K562 (cell line): ENCODE data around the gene OGDH. TPM values are rescaled to one million over a fixed set of nuclear protein-coding genes. Genes with fewer than 3 reads are reported as not detected.

Source experiments
- ARID3B ChIP-seq: fragments of 250-450 bp; sonication (Bioruptor Pico); IDR thresholded peaks from 2 replicates; pipeline ENCODE4 v1.4.0; 2020; ENCODE audit warnings: borderline replicate concordance
- ATF3 ChIP-seq, 2 experiments: fragments of 450-650 bp in 1 of 2; sonication (generic) in 1 of 2; formaldehyde crosslinking in 1 of 2; IDR thresholded peaks in 1 of 2; conservative IDR thresholded peaks in 1 of 2; 2 replicates each; pipeline versions ENCODE4 v1.6.1 to v1.8.1; 2016 to 2023; ENCODE audit warnings: mild to moderate bottlenecking in 2 of 2, moderate library complexity in 2 of 2, inconsistent platforms in 1 of 2, missing genetic modification reagents in 1 of 2
- HDAC2 ChIP-seq: fragments of 450-650 bp; IDR thresholded peaks from 2 replicates; pipeline ENCODE4 v1.6.1; 2016; ENCODE audit warnings: mild to moderate bottlenecking
- HNRNPLL ChIP-seq: fragments of 200-400 bp; formaldehyde crosslinking; IDR thresholded peaks from 2 replicates; pipeline ENCODE4 v1.6.1; 2017; ENCODE audit warnings: low read length, low read depth, mild to moderate bottlenecking; ENCODE audit not compliant: poor library complexity, severe bottlenecking
- MAFF ChIP-seq: IDR thresholded peaks from 2 replicates; pipeline ENCODE4 v1.6.1; 2012; ENCODE audit warnings: low read length, improper control_type of control experiment
- NFE2L1 ChIP-seq: fragments of 450-650 bp; IDR thresholded peaks from 2 replicates; pipeline ENCODE4 v1.6.1; 2016; ENCODE audit warnings: missing genetic modification characterization, low read depth, mild to moderate bottlenecking, missing compliant biosample characterization, moderate library complexity, borderline replicate concordance
- NR2C2 ChIP-seq, 2 experiments: fragments of 200-800 bp in 1 of 2; sonication (Bioruptor generic) in 1 of 2; sonication (generic) in 1 of 2; formaldehyde crosslinking in 1 of 2; IDR thresholded peaks; 2 replicates each; pipeline versions ENCODE4 v1.6.1 to v1.8.0; 2016 to 2022; ENCODE audit warnings: mild to moderate bottlenecking in 1 of 2, missing compliant biosample characterization in 1 of 2, missing genetic modification characterization in 1 of 2, missing genetic modification reagents in 1 of 2
- NR4A1 ChIP-seq, 2 experiments: fragments of 250-450 bp in 1 of 2; fragments of 450-650 bp in 1 of 2; sonication (Bioruptor Pico) in 1 of 2; IDR thresholded peaks; 2 replicates each; pipeline versions ENCODE4 v1.4.0 to v1.6.1; 2016 to 2020; ENCODE audit warnings: mild to moderate bottlenecking in 2 of 2, missing compliant biosample characterization in 1 of 2, missing genetic modification characterization in 1 of 2, moderate library complexity in 1 of 2
- PCBP1 ChIP-seq: fragments of 200-400 bp; formaldehyde crosslinking; IDR thresholded peaks from 2 replicates; pipeline ENCODE4 v1.6.1; 2018; ENCODE audit warnings: mild to moderate bottlenecking, low read depth, low read length; ENCODE audit not compliant: poor library complexity, severe bottlenecking
- PHTF2 ChIP-seq: fragments of 250-450 bp; sonication (Bioruptor Pico); IDR thresholded peaks from 2 replicates; pipeline ENCODE4 v1.5.0; 2021; ENCODE audit warnings: mild to moderate bottlenecking
- POLR2A ChIP-seq: fragments of 450-650 bp; conservative IDR thresholded peaks from 2 replicates; pipeline ENCODE4 v1.6.1; 2016
- POLR2H ChIP-seq: IDR thresholded peaks from 2 replicates; pipeline ENCODE4 v1.6.1; 2016; ENCODE audit warnings: missing genetic modification characterization, low read depth, mild to moderate bottlenecking, control low read depth, missing compliant biosample characterization, moderate library complexity
- STAG1 ChIP-seq: sonication (generic); formaldehyde crosslinking; IDR thresholded peaks from 2 replicates; pipeline ENCODE4 v1.5.0; 2020; ENCODE audit warnings: missing genetic modification reagents, borderline replicate concordance
- TEAD1 ChIP-seq, 2 experiments: fragments of 450-650 bp in 1 of 2; sonication (generic) in 1 of 2; formaldehyde crosslinking; IDR thresholded peaks; 2 replicates each; pipeline versions ENCODE4 v1.4.0 to v1.8.0; 2020 to 2022; ENCODE audit warnings: mild to moderate bottlenecking in 2 of 2, missing genetic modification reagents in 1 of 2
- ZBTB26 ChIP-seq: fragments of 450-650 bp; formaldehyde crosslinking; IDR thresholded peaks from 2 replicates; pipeline ENCODE4 v1.4.0; 2022; ENCODE audit warnings: missing genetic modification characterization
- ZNF133 ChIP-seq: fragments of 250-450 bp; sonication (Bioruptor Pico); IDR thresholded peaks from 2 replicates; pipeline ENCODE4 v1.4.0; 2020; ENCODE audit warnings: mild to moderate bottlenecking
- ZNF140 ChIP-seq: fragments of 250-450 bp; sonication (Bioruptor Pico); IDR thresholded peaks from 2 replicates; pipeline ENCODE4 v1.8.0; 2021; ENCODE audit warnings: moderate library complexity, mild to moderate bottlenecking, inconsistent platforms
- ZNF253 ChIP-seq: fragments of 250-450 bp; sonication (Bioruptor Pico); conservative IDR thresholded peaks from 2 replicates; pipeline ENCODE4 v1.6.1; 2021; ENCODE audit warnings: mild to moderate bottlenecking
- ZNF699 ChIP-seq: fragments of 250-450 bp; sonication (Bioruptor Pico); IDR thresholded peaks from 2 replicates; pipeline ENCODE4 v1.8.0; 2021; ENCODE audit warnings: mild to moderate bottlenecking, moderate library complexity; ENCODE audit not compliant: insufficient replicate concordance
- ZNF75A ChIP-seq: fragments of 450-650 bp; formaldehyde crosslinking; IDR thresholded peaks from 2 replicates; pipeline ENCODE4 v1.4.0; 2020; ENCODE audit warnings: mild to moderate bottlenecking
- ZNF785 ChIP-seq: fragments of 250-450 bp; sonication (Bioruptor Pico); IDR thresholded peaks from 2 replicates; pipeline ENCODE4 v1.4.0; 2020; ENCODE audit warnings: mild to moderate bottlenecking
- polyA plus RNA-seq, 8 experiments: library from polyadenylated mRNA; depleted of rRNA in 4 of 8; stranded (reverse) in 5 of 8; unstranded in 3 of 8; fragments of >200 nt; fragmentation: Nextera tagmentation in 2 of 8; fragmentation: Illumina TruSeq in 1 of 8; extraction: Ambion mirVana in 2 of 8; extraction: Trizol in 1 of 8; gene quantifications; 2 replicates each; pipeline versions ENCODE4 v1.2.1 to v1.2.3, GENCODE V29; 2011 to 2014; ENCODE audit warnings: inconsistent platforms in 1 of 8, missing spikeins in 1 of 8
- total RNA-seq, 7 experiments: library from RNA; depleted of rRNA in 6 of 7; stranded (reverse); fragments of >200 nt in 6 of 7; fragmentation: Illumina TruSeq in 2 of 7; extraction: Trizol in 2 of 7; gene quantifications; 2 replicates each; pipeline versions ENCODE4 v1.2.1 to v1.2.3, GENCODE V29; 2011 to 2021; ENCODE audit warnings: low replicate concordance in 1 of 7
- TF ChIP-seq, protein P1 (sequence below): fragments of 450-650 bp; formaldehyde crosslinking; IDR thresholded peaks from 2 replicates; pipeline ENCODE4 v1.4.0; 2020; ENCODE audit warnings: mild to moderate bottlenecking

The OGDH gene
- total and polyA plus RNA-seq, 9 of the 15 experiments (the other 6 are each of a cell fraction or from before 2014, with no cell fraction given) = 3.1 to 80.3 (median 23.5) TPM

DNA sequence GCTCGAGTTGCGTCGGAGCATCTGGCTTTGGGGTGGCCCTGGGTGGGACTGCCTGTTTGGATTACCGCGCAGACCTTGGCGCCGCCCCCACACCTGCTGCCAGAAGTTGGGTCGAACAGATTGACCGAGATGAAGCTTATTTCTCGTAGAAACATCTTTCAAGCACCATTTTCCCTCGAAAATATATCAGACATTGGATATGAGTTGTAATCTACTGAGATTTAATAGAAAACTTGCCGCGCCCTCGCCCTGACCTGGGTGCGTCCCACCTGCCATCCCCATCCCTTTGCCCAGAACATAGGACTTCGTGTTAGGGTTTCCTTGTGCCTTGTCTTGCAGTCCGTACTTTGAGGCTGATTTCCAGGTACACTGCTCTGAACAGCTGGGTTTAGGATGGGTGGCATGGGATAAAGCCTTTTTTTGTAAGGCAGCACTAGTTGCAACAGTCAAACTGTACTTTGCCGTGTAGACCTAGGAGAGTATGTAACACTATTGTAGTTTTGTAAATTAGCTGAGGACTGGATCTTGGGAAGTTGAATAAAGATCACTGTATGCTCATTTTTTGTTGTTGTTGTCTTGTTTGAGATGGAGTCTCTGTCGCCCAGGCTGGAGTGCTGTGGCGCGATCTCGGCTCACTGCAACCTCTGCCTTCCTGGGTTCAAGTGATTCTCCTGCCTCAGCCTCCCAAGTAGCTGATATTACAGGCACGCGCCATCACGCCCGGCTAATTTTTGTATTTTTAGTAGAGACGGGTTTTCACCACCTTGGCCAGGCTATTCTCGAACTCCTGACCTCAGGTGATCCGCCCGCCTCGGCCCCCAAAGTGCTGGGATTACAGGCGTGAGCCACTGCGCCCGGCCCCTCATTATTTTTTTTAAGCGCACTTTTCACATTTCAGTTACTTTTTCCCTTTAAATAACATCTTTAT is 978 bp downstream of the OGDH start (continued):
- TF ChIP-seq ZNF140 (CRISPR knock-in tag) (no peak), HDAC2 (peak; percentile 7; the same call in 1 of the 2 replicates), ZNF133 (CRISPR knock-in tag) (no peak), ARID3B (no peak), PHTF2 (CRISPR knock-in tag) (no peak), MAFF (no peak), ZBTB26 (CRISPR knock-in tag) (no peak), ZNF699 (no peak), ZNF785 (CRISPR knock-in tag) (no peak), HNRNPLL (no peak), NR4A1 (CRISPR knock-in tag; IDR thresholded peaks at IDR 0.05) (0 out of 2 replicates have a peak, but pooled peaks have one; percentile 53), NR4A1 (tag; IDR thresholded peaks at IDR 0.05) (no peak; the same call in none of the 2 replicates), PCBP1 (no peak), ZNF75A (CRISPR knock-in tag) (no peak), POLR2A (no peak), ATF3 (IDR thresholded peaks at IDR 0.05) (no peak), ATF3 (CRISPR knock-in tag; conservative IDR thresholded peaks at IDR 0.05) (no peak), NR2C2 (CRISPR knock-in tag; IDR thresholded peaks at IDR 0.05) (no peak), NR2C2 (tag; IDR thresholded peaks at IDR 0.05) (peak; percentile 89), POLR2H (tag) (no peak), STAG1 (CRISPR knock-in tag) (no peak), TEAD1 (CRISPR knock-in tag; IDR thresholded peaks at IDR 0.05) (no peak), ZNF253 (no peak), NFE2L1 (tag) (no peak)
- TF ChIP-seq, protein P1, sequence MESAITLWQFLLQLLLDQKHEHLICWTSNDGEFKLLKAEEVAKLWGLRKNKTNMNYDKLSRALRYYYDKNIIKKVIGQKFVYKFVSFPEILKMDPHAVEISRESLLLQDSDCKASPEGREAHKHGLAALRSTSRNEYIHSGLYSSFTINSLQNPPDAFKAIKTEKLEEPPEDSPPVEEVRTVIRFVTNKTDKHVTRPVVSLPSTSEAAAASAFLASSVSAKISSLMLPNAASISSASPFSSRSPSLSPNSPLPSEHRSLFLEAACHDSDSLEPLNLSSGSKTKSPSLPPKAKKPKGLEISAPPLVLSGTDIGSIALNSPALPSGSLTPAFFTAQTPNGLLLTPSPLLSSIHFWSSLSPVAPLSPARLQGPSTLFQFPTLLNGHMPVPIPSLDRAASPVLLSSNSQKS (CRISPR knock-in tag) = no peak
